HG03139 (cell line): Measurements from ENCODE around the gene LTC4S.
"Not testable (repeated sequence)": the region's sequence is repeated elsewhere in the genome, so short reads cannot be mapped to it uniquely, and the experiment has no call there.

ENCODE experiments used
- ATAC-seq: cut with Tn5 transposase; IDR thresholded peaks from one replicate; pipeline ENCODE4 v1.9.1; 2021; ENCODE audit not compliant: unreplicated experiment

The LTC4S gene

DNA sequence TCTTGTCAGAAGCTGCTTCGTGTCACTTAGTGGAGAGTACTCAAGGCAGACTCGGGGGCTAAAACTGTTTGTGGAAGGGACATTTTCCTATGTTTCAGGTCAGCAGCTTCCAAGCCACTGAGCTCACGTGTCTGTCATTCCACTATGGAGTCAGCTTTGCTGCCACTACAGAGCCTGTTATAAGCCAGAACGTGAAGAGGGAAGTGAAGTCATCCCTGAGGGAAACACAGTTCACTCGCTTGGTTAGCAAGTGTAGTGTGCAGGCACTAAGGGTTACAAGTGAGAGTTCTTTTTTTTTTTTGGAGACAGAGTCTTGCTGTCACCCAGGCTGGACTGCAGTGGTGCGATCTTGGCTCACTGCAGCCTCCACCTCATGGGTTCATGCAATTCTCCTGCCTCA lies 24.5 kb upstream of the LTC4S start:
- ATAC-seq = no peak

DNA sequence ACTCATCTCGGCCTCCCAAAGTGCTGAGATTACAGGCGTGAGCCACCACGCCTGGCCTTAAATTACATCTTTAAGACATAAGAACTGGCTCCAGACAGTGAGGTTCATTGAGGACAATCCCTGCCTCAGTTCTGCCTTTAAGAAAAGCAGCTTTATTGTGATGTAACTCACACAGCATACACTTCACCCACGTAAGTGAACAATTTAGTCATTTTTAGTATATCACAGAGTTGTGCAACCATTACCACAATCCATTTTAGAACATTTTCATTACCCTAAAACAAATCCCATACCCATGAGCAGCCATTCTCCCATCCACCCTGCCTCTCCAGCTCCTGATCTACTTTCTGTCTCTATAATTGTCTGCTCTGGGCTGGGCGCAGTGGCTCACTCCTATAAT lies 24.0 kb upstream of the LTC4S start:
- ATAC-seq = no peak

DNA sequence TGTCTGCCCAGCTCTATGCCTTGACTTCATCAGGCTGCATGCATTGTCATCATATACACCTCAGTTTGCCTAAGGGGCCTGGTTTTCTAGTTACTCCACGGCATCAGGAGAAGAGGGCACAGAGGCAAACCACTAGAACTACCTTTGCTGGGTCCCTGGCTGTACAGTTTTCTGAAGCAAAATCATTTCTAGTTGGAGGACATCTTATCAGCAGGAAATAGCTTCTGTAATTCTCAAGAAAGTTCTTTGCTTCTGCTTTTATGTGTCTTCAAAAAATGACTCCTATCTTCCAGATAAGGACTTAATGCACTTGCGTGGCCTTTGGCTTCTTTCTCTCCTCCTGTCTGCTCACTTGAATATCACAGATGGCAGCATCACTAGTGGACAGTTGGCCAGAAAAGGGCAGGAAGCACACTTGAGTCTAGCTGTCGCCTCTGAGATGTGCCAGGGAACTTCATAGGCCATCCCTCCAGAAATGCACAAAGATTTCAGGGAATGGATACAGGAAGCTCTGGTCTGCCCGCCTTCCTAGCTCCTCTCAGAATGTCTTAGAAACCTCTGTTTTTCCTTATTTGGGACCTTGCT lies 22.4 kb upstream of the LTC4S start:
- ATAC-seq = no peak

DNA sequence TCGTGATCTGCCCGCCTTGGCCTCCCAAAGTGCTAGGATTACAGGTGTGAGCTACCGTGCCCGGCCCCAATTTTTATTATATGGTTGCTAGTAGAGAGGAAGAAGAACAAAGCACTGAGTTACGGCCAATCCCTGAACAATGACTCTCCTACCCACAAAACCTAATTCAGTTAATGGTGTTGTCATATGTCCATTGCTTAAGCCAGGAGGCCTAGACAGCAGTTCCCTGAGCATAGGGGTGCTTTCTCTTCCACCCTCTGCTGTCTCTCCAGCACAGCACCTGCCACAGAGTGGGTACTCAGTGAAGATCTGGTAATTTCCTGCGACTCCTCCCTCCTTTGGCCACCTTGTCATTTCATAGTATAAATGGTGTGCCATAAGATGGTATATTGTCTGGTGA lies 21.4 kb upstream of the LTC4S start:
- ATAC-seq = no peak

DNA sequence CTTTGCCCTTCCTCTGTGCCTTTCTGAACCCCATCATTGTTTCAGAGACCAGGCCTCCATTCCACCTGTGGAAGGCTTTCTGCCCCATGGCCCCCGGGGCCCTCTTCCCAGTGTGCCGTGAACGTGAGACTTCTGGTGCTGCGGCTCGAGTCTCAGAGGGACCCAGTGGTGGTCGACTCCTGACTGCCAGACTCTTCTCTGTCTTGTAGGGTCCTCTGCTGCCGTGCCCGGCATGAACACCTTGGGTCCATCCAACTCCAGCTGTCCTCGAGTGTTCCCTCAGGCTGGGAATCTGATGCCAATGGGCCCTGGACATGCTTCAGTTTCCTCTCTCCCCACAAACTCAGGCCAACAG lies 20.1 kb upstream of the LTC4S start:
- ATAC-seq = no peak

DNA sequence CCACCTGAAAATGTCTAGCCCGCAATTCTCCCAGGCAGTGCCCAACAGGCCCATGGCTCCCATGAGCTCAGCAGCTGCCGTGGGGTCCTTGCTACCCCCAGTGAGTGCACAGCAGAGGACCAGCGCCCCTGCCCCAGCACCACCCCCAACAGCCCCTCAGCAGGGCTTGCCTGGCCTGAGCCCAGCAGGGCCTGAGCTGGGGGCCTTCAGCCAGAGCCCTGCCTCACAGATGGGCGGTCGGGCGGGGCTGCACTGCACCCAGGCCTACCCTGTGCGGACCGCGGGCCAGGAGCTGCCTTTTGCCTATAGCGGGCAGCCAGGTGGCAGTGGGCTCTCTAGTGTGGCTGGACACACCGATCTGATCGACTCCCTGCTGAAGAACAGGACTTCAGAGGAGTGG lies 19.3 kb upstream of the LTC4S start:
- no peak for ATAC-seq

DNA sequence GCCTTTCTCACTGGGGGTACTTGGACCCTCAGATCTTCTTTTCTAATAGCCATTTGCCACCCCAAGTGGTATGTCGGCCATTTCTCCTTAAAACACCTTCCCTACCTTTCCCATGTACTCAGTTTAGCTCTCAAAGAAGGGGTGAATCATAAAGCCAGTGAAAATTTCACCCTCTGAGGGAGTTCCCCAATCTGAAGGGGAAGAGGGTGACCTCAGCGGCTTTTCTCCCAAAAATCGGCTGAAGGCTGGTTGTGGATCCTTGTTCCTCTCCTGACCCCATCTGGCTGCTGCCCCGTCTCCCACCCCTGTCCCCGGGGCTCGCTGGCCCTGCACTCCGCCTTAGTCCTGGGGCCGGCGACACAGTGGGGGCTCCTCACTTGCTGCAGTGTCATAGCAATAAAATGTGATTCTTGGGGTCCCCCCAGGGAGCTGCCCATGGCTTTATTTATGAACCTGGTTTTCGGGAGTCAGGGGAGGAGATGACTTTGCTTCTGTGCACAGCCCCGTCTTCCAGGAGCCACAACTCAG lies 17.3 kb upstream of the LTC4S start:
- ATAC-seq = no peak

DNA sequence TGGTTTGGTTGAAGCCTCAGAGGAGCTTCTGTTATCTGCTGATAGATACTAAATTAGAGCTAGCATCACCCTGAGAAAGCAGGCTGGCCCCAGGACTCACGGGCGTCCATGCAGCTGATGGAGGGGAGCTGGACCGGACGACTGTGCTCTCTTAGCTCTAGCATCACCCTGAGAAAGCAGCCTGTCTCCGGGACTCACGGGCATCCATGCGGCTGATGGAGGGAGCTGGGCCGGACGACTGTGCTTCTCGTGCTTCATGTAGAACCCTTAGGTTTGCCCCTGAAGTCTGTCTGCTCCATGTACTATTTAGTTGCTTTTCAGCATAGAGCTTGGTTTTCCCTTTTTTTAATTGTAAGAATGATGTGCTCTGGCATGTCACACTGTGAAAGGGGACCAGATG lies 16.3 kb upstream of the LTC4S start:
- no peak for ATAC-seq

DNA sequence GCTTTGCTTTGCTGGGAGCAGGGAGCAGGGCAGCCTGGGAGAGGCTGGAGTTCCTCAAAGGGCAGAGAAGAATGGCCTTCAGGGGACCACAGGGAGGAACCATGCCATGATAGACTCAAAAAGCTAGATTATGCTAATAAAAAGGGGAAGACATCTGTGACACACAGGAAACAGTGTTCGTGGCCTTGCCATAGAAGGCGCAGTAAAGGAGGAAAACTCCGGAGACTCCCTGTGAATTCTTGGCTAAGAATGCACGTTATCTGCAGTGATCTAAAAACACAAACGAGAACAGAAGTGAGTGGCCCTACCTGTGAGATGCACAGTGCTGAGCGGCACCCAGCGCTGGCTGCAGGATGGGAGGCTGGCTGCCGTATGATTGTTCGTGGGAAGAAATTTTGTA lies 15.9 kb upstream of the LTC4S start:
- ATAC-seq = no peak

DNA sequence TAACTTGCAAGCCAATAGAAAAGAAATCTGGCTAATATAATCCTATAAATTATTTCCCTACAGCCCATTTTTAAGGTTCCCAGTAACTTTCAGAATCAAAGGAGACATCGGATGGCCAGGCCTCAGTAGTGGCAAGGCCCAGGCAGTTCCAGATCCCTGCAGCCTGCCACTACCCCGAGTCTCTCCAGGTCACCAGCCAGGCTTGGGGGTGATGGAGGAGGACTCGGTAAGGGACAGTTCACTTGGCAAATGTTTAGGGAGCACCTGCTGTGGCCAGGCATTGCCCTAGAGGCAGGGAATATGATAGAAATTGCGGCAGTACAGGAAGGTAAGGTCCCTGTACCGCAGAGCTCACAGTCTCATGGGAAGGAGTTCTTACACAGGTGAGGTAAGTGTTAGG lies 15.2 kb upstream of the LTC4S start:
- no peak for ATAC-seq

DNA sequence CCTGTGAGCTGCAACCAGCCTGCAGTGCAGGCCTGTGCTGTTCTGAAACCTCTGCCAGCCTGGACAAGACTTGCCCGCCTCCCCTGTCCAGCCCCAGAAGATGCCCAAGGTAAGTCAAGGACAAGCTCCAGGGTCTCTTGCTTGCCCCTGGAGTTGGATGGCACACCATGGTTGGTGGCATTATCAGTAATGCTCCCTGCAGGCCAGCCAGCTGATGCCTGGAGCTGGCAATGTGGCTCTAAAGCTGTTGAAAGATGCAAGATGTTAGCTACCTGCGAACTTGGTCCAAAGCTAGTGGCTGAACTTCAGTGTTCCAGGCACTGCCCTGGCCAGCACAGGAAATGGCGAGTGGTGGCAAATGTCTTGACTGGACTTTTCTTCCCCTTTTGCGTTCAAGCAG lies 14.0 kb upstream of the LTC4S start:
- ATAC-seq = no peak

DNA sequence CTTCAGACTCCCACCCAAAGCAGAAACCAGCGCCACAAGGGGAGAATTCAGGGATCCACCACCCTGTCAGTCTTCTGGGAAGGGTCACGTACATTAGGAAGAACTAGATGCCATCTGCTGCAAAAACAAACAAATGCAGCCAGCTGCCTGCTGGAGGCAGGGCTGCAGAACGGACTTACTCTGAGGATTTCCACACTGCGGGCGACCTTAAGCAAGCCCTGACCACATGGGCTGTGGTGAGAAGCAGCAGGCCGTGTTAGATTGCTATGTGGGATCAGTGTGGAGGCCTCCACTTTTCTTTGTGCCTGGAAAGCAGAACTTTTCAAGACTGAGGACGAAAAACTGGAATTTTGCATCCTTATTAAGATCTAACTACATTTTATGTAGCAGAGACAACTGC lies 13.4 kb upstream of the LTC4S start:
- no peak for ATAC-seq

DNA sequence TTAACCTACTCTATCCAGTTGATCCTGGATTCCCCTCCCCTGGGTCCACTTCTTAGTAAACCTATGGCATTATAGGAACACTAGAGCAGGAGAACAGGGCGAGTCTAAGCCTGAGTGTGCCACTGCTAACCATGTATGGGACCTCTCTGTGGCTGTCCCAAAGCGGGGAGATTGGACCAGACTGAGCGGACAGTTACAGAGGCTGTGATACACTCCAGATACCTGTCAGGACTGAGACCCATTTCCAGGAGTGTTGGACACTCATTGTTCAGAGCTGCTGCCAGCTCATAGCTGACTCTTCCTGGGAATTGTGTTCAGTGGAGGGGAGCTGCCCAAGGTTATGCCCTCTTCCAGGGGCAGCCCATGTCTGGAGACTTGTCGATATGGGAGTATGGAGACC lies 11.9 kb upstream of the LTC4S start:
- no peak for ATAC-seq

DNA sequence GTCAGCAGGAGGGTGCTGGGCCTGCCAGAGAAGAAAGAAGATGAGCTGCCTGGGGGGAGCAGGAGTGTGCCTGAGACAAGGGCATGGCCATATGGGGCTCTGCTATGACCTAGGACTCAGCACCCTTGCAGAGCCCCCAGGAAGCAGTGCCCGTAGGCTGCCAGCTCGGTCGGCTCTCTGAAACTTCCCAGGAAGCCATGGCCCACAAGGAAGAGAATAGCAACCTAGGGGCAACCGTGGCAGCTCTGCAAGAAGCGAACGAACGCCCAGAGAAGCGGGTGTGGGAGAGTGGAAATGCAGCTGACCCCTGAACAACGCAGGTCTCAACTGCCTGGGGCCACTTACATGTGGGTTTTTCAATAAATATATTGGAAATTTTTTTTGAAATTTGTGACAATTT lies 10.7 kb upstream of the LTC4S start:
- no peak for ATAC-seq

DNA sequence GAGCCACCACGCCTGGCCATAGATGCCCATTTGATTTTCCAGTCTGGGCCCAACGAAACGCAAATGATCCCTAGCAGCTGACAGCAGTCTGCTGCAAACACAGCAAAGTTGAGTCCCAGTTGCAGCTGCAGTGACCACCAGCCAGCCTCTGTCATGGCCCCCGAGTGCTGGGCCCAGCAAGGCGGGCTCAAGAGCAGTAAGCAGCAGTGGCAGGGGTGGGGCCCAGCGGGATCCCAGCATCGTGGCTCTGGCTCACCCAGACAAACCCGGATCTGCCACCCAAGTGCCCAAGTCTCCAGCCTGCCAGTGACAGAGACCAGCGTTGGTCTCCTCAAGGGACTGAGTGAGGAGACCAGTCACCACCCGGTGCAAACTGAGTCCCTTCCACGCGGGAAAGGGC lies 6.9 kb upstream of the LTC4S start:
- no peak for ATAC-seq

DNA sequence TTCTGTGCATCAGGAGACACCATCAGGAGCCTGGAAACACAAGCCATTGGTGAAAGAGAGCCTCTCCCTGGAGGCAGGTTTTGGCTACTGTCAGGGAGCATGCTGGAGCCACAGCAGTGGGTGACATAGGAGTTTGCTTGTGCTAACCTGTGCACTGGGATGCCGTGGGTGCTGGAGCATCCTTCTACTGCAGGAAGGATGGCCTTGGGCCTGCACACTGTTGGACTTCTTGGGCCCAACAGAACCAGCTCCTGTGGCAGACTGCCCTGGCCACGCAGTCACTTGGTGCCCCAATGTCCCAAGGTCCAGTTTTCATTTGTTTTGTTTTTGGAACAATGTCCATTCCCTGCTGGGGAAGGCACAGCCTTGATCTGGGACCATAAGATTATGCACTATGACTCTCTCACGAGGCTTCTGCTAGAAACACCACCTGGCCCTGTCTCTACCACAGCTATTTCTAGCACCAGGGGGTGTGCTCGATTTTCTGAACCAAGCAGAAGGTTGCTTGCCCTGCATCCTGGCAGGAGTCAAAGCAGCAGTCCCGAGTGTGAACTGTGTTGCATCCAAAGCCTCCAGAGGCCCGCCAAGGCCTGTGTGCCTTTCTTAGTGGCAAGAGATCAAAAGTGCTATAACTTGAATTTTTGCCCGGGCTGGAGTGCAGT lies 5.5 kb upstream of the LTC4S start:
- no peak for ATAC-seq

DNA sequence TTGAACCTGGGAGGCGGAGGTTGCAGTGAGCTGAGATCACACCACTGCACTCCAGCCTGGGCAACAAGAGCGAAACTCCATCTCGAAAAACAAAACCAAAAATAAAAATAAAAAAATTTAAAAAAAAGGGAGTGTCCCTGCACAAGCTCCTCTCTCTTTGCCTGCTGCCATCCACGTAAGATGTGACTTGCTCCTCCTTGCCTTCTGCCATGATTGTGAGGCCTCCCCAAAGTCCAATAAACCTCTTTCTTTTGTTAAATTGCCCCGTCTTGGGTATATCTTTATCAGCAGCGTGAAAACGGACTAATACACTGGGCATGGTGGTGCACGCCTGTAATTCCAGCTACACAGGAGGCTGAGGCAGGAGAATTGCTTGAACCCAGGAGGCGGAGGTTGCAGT lies 4.5 kb upstream of the LTC4S start:
- ATAC-seq = not testable (repeated sequence)

DNA sequence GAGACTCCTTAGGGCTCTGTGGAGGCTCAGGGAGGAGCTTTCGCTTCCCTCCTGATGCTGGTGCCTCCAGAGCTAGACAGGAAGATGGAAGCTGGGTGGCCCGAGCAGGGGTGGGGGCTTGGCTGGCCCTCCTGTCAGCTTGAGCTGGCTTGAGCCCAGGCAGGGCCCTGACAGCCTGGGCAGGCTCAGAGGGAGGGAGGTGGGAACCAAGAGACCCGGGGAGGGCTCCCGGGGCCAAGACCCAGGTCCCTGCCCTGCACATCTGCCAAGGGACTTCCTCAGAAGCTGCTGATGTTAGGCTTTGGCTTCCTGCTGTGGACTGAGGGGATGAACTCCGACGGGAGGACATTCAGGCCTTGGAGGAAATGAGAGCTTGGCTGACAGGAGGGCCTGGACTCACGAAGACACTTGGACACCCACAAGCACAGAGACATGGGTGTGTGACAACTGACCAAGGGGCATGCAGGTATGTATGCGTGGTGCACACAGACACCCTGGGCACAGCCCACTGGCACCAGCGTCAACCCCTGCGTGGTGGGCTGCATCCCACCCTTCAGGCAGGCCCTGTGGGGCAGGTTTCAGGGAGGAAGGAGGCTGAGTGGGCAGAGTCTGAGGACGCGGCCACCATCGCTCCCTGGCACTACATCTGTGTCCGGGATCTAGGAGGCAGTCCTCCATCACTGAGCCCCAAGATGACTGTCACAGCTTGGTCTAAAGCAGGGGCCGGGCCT lies 1.7 kb upstream of the LTC4S start:
- no peak for ATAC-seq

DNA sequence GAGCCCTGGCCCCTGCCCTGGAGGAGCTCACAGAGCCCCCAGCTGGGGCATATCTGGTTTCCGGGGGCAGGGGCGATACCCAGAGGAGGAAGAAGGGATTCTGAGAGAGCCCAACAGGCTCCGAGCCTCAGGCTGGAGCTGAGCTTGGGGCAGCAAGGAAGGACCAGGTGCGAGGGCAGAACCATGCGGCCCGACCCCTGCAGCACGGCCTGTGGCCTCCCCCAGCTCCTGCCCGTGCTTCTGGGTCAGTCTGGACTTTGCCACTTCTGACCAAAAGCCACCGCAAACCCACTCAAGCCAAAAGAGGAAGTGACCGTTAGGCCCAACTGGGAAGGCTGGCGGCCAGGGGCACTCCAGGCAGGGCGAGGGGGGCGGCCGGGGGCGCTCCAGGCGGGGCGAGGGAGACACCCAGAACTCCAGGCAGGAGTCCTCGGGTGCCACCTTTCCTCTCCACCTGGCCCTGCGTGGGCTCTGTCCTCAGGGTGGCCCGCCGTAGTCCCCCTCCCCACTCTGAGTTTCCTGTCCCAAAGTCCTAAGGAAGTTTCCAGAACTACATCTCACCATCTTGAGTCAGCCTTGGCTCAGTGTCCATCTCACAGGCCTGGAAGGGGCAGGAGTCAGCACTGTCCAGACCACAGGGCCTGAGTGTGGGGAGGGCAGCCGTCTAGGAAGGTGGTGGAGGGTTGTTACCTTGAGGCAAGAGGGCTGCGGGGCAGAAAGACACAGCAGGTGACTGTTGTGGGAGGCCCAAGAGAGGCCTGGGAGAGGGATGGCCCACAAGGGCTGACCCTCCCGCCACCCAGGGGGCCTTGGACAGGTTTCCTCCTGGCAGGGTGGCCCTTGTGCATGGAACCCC lies 946 bp upstream of the LTC4S start:
- ATAC-seq = no peak

DNA sequence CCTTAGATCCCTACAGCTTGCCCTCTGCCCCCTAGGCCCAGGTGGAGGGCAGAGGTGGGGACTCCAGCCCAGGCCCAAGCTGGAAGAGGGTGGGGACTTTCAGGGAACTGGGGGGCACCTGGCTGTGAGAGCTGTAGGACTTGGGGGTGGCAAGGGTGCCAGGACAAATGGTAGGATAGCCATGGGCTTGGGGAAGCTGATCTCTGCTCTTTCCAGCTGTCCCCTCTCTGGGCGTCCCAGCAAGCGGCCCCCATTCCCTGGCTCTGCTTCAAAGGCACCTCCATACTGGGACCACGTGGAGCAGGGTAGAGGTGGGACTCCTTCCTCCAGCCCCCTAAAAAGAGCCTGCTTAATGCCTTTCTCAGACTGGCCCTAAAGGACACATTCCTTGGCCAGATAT lies 385 bp downstream of the LTC4S start:
- ATAC-seq = no peak

DNA sequence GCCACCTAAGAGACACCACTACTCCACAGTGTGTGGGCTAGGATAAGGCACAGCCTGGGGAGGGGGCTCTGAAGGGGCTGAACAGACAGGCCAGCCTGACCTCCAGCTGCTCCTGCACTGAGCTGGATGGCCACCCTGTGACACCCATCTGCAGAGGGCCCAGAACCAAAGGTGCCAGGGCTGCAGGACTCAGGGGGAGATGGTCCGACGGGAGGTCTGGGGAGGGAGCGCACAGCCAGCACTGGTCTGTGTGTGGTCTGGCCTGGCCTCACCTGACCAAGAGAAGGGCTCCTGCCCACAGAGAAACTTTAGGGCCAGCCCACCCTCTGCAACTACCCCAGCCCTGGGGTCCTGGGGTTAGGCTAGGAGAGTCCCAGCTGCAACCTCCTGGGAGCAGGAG lies 789 bp downstream of the LTC4S start:
- no peak for ATAC-seq
